A549 (cell line): ENCODE measurements around the gene TPRKB. TPM values are rescaled to one million over a fixed set of nuclear protein-coding genes. Genes with fewer than 3 reads are reported as not detected.

ENCODE experiments used
- ATAC-seq, 2 experiments: fragments of 200-7000 bp in 1 of 2; fragments of >200 bp in 1 of 2; cut with Nextera tagmentation in 1 of 2; cut with Tn5 transposase in 1 of 2; 3 replicates each; pipeline versions ENCODE4 v1.8.0 to v1.9.1; 2018 to 2020; ENCODE audit warnings: mild to moderate bottlenecking in 1 of 2, moderate library complexity in 1 of 2
- CTCF ChIA-PET: fragments of 300-600 bp; sonication (Branson Sonifier 250); formaldehyde crosslinking; extraction: SDS; loops from one replicate; lab custom pipeline; 2021; ENCODE audit warnings: antibody characterized with exemption, inconsistent platforms; lab: Yijun Ruan, JAX
- POLR2A ChIA-PET: fragments of 350-600 bp; formaldehyde crosslinking; extraction: SDS; loops from one replicate; lab custom pipeline; 2021; ENCODE audit warnings: antibody characterized with exemption, inconsistent platforms; lab: Yijun Ruan, JAX
- DNase-seq, 2 experiments: peaks; one replicate each; pipeline versions ENCODE4 v3.0.0 to v3.0.0-alpha.2; 2011 to 2016; ENCODE audit warnings: low read depth in 1 of 2, low spot score in 1 of 2
- FAIRE-seq: peaks from 2 replicates; lab custom pipeline; 2011; peaks lifted over from hg19 to GRCh38; lab: Jason Lieb, UNC
- H3K27ac ChIP-seq, 2 experiments: fragments of >200 bp; sonication (Bioruptor Twin); formaldehyde crosslinking; 3 replicates each; pipeline ENCODE4 v1.5.1; 2016 to 2017
- H3K4me1 ChIP-seq: fragments of >200 bp; sonication (Bioruptor Twin); formaldehyde crosslinking; 3 replicates; pipeline ENCODE4 v1.6.1; 2016
- H3K4me2 ChIP-seq: fragments of >200 bp; sonication (Bioruptor Twin); formaldehyde crosslinking; 3 replicates; pipeline ENCODE4 v1.6.1; 2016
- H3K4me3 ChIP-seq: fragments of >200 bp; sonication (Bioruptor Twin); formaldehyde crosslinking; 3 replicates; pipeline ENCODE4 v1.5.1; 2016
- H3K9me3 ChIP-seq: fragments of >200 bp; sonication (Bioruptor Twin); formaldehyde crosslinking; 3 replicates; pipeline ENCODE4 v1.6.1; 2016
- BHLHE40 ChIP-seq: IDR thresholded peaks from 2 replicates; pipeline ENCODE4 v1.6.1; 2012; ENCODE audit warnings: low read depth, low read length, inconsistent platforms
- CEBPB ChIP-seq, 2 experiments: fragments of >200 bp in 1 of 2; sonication (Bioruptor Twin) in 1 of 2; formaldehyde crosslinking in 1 of 2; IDR thresholded peaks; 2 replicates each; pipeline ENCODE4 v1.6.1; 2012 to 2016
- E2F6 ChIP-seq: IDR thresholded peaks from 2 replicates; pipeline ENCODE4 v1.6.1; 2012; ENCODE audit warnings: low read depth, borderline replicate concordance
- EHF ChIP-seq: fragments of 250-450 bp; sonication (Bioruptor Pico); IDR thresholded peaks from 2 replicates; pipeline ENCODE4 v1.5.0; 2020; ENCODE audit warnings: mild to moderate bottlenecking
- EP300 ChIP-seq, 2 experiments: fragments of >200 bp; sonication (Bioruptor Twin); formaldehyde crosslinking; IDR thresholded peaks; 2 replicates in 1 of 2; 3 replicates in 1 of 2; pipeline ENCODE4 v1.6.1; 2016 to 2017
- HEYL ChIP-seq: fragments of 250-450 bp; sonication (Bioruptor Pico); IDR thresholded peaks from 2 replicates; pipeline ENCODE4 v1.8.0; 2021; ENCODE audit warnings: mild to moderate bottlenecking, moderate library complexity
- HOXB13 ChIP-seq: fragments of 250-450 bp; sonication (Bioruptor Pico); IDR thresholded peaks from 2 replicates; pipeline ENCODE4 v1.5.0; 2020; ENCODE audit warnings: low read depth, mild to moderate bottlenecking, moderate library complexity
- HOXB5 ChIP-seq: fragments of 250-450 bp; sonication (Bioruptor Pico); IDR thresholded peaks from 2 replicates; pipeline ENCODE4 v1.5.0; 2020; ENCODE audit warnings: mild to moderate bottlenecking, moderate library complexity
- KDM5A ChIP-seq: fragments of 200-600 bp; sonication (generic); IDR thresholded peaks from 2 replicates; pipeline ENCODE4 v1.6.1; 2016; ENCODE audit warnings: antibody characterized with exemption, mild to moderate bottlenecking
- MAX ChIP-seq: IDR thresholded peaks from 2 replicates; pipeline ENCODE4 v1.6.1; 2012
- PHF8 ChIP-seq: fragments of 200-600 bp; sonication (generic); IDR thresholded peaks from 2 replicates; pipeline ENCODE4 v1.6.1; 2016; ENCODE audit warnings: low read depth, mild to moderate bottlenecking, antibody characterized with exemption, moderate library complexity, borderline replicate concordance
- REST ChIP-seq: fragments of 200-600 bp; sonication (generic); IDR thresholded peaks from 2 replicates; pipeline ENCODE4 v1.6.1; 2016; ENCODE audit warnings: antibody characterized with exemption, mild to moderate bottlenecking, moderate library complexity
- RFX5 ChIP-seq: fragments of 450-650 bp; IDR thresholded peaks from 2 replicates; pipeline ENCODE4 v1.7.1; 2014; ENCODE audit warnings: antibody characterized with exemption, mild to moderate bottlenecking, moderate library complexity
- RNF2 ChIP-seq: fragments of 200-600 bp; sonication (generic); IDR thresholded peaks from 2 replicates; pipeline ENCODE4 v1.6.1; 2016; ENCODE audit warnings: low read depth, mild to moderate bottlenecking, antibody characterized with exemption, moderate library complexity, borderline replicate concordance
- TFCP2L1 ChIP-seq: fragments of 250-450 bp; sonication (Bioruptor Pico); IDR thresholded peaks from 2 replicates; pipeline ENCODE4 v1.5.0; 2021; ENCODE audit warnings: mild to moderate bottlenecking
- ZFP36 ChIP-seq: fragments of 450-650 bp; IDR thresholded peaks from 2 replicates; pipeline ENCODE4 v1.6.1; 2014; ENCODE audit warnings: borderline replicate concordance; ENCODE audit not compliant: partially characterized antibody
- ZNF302 ChIP-seq: fragments of 250-450 bp; sonication (Bioruptor Pico); IDR thresholded peaks from 2 replicates; pipeline ENCODE4 v1.9.0; 2021; ENCODE audit warnings: inconsistent platforms, mild to moderate bottlenecking, moderate library complexity
- ZSCAN20 ChIP-seq: fragments of 250-450 bp; sonication (Bioruptor Pico); IDR thresholded peaks from 2 replicates; pipeline ENCODE4 v1.8.0; 2022; ENCODE audit warnings: mild to moderate bottlenecking, moderate library complexity
- WGBS: methylation state at CpG from one replicate; pipeline ENCODE4 v1.1.6; 2017; ENCODE audit errors: missing lambda C conversion rate; 5-methylcytosine and 5-hydroxymethylcytosine counted together
- polyA plus RNA-seq, 4 experiments: library from polyadenylated mRNA; depleted of rRNA in 3 of 4; stranded (reverse); fragments of >200 nt; fragmentation: RNase III in 1 of 4; extraction: RNeasy Plus Mini Kit Qiagen cat#74134 plus additional on column Dnase treatment in 1 of 4; gene quantifications; 2 replicates in 3 of 4; 3 replicates in 1 of 4; pipeline ENCODE4 v1.2.3, GENCODE V29; 2011 to 2017
- TF ChIP-seq, protein P1 (sequence below): fragments of >200 bp; sonication (Bioruptor Twin); formaldehyde crosslinking; IDR thresholded peaks from 2 replicates; pipeline ENCODE4 v1.6.1; 2016

The TPRKB gene
- polyA plus RNA-seq, 2 of the 4 experiments (the other 2 are of a cell fraction), result 115 to 144 TPM

DNA sequence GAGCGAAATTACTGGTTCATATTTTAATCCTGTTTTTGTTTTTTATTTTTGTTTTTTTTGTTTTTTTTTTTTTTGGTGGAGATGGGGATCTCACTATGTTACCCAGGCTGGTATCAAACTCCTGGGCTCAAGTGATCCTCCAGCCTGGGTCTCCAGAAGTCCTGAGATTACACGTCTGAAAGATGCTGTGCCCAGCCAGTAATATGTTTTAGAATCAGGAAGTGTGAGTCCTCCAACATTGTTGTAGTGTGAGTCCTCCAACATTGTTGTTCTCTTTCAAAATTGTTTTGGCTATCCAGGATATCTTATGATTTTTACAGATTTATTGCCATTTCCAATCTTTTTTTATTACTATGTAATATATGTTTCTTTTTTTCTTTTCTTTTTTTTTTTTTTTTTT, 23.1 kb downstream of the TPRKB start:
- Histone ChIP-seq H3K9me3 (peaks cover 34% of the 10 kb centered on the region), H3K4me3 (no peak overlapping the region), H3K27ac (no peak overlapping the region), H3K4me2 (no peak overlapping the region), H3K4me1 (no peaks in the 10 kb centered on the region)
- CTCF ChIA-PET, result interaction anchor here (0.6 kb wide), 1 partner anchor 819 kb away, joined by 5 read pairs; no protein-coding TSS in a partner anchor
- POLR2A ChIA-PET, result no interaction called here
- no peak for FAIRE-seq
- TF ChIP-seq HOXB5 (CRISPR knock-in tag) (no peak), CEBPB (IDR thresholded peaks at IDR 0.05) (no peak), REST (no peak), EHF (no peak), E2F6 (no peak)
- DNase-seq, result no peak
- 19% methylated on average over 2 of the region's 2 CpGs for WGBS
- no peak for ATAC-seq

DNA sequence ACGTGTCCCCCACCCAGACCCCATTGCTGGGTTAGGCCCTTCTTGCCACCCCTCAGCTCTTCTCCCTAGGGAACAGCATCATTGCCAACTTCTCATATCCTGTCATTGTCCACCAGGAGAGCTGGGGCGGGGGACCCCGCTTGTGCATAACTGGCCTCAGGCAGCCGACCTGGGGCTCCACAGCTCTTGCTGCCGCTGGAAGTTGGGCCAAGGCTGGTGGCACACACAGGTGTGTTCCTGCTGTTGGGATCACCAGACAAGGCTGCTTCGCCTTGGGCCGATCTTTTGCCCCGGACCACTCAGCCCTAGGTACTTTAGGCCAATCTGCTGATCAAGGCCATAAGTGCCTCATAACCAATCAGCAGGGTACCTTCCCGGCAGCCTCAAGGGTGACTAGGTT, 28.6 kb downstream of the TPRKB start:
- no peak for FAIRE-seq
- CTCF ChIA-PET, result no interaction called here

More for the DNA sequence above, 28.6 kb downstream of the TPRKB start:
- ATAC-seq (no peak), DNase-seq (no peak)
- H3K4me1 ChIP-seq, result no peaks in the 10 kb centered on the region
- H3K9me3 ChIP-seq, result peaks cover 14% of the 10 kb centered on the region; the same call in 2 of the 3 replicates
- H3K4me2 ChIP-seq, result no peak overlapping the region
- no peak overlapping the region for H3K27ac ChIP-seq
- POLR2A ChIA-PET, result no interaction called here
- TF ChIP-seq HEYL, result no peak
- TF ChIP-seq ZFP36, result no peak
- TF ChIP-seq RNF2, result no peak
- no peak for TF ChIP-seq EP300 (IDR thresholded peaks at IDR 0.05)
- TF ChIP-seq ZSCAN20 (CRISPR knock-in tag), result no peak
- TF ChIP-seq PHF8, result no peak
- no peak for TF ChIP-seq HOXB13 (CRISPR knock-in tag)
- TF ChIP-seq, protein P1, sequence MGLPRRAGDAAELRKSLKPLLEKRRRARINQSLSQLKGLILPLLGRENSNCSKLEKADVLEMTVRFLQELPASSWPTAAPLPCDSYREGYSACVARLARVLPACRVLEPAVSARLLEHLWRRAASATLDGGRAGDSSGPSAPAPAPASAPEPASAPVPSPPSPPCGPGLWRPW, result no peak
- TF ChIP-seq TFCP2L1, result no peak
- TF ChIP-seq ZNF302 (CRISPR knock-in tag), result no peak
- no peak for TF ChIP-seq BHLHE40
- no peak for TF ChIP-seq RFX5
- TF ChIP-seq MAX, result no peak
- no peak for TF ChIP-seq REST
- no peak for TF ChIP-seq KDM5A
- no peak overlapping the region for H3K4me3 ChIP-seq
- WGBS, result 70% methylated on average over 9 of the region's 9 CpGs
